Nephron progenitor cell (in vitro differentiated cells): ENCODE measurements around the gene GHRH.

Experiments used
- DNase-seq: peaks from one replicate; pipeline ENCODE4 v3.0.0; 2021
- H3K27ac Mint-ChIP-seq: 2 replicates; pipeline ENCODE4 v1.8.0; 2021; ENCODE audit warnings: mild to moderate bottlenecking, moderate library complexity, mixed read lengths
- H3K27me3 Mint-ChIP-seq: 2 replicates; pipeline ENCODE4 v1.8.0; 2021; ENCODE audit warnings: mild to moderate bottlenecking, low read depth, mixed read lengths; ENCODE audit not compliant: poor library complexity
- H3K36me3 Mint-ChIP-seq: 2 replicates; pipeline ENCODE4 v1.8.0; 2021; ENCODE audit warnings: low read depth, mixed read lengths
- H3K4me1 Mint-ChIP-seq: 2 replicates; pipeline ENCODE4 v1.8.0; 2021; ENCODE audit warnings: mixed read lengths
- H3K4me3 Mint-ChIP-seq: 2 replicates; pipeline ENCODE4 v1.8.0; 2021; ENCODE audit warnings: mild to moderate bottlenecking, moderate library complexity, mixed read lengths
- H3K9me3 Mint-ChIP-seq: 2 replicates; pipeline ENCODE4 v1.8.0; 2021; ENCODE audit warnings: mild to moderate bottlenecking, moderate library complexity, mixed read lengths
- CTCF ChIP-seq: fragments of 200-600 bp; sonication (generic); IDR thresholded peaks from 2 replicates; pipeline ENCODE4 v1.5.0; 2021; ENCODE audit warnings: antibody characterized with exemption

Gene GHRH

DNA sequence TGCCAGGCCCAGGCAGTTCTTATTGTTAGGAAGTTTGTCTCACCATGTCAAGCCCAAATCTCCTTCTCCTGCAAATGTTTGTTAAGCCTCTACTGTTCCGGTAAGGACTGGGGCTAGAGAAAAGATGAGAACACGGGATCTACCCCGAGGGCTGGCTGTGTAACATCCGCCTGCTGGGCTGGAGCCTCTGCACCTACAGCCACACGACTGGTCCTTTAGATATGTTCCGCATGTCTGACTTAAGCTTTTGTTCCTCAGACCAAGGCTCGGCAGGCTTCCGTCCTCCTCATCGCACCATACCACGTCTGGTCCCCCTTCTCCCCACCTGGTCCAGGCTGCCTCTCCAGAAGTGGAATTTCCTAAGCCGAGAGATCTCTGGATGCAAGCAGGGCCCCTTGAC, 2.6 kb downstream of the GHRH start:
- no peak for DNase-seq
- Mint-ChIP-seq H3K27me3 (peaks cover 11% of the 10 kb centered on the region), H3K4me3 (no peak overlapping the region), H3K36me3 (no peaks in the 10 kb centered on the region), H3K27ac (peak overlapping the region; percentile 63), H3K9me3 (peaks cover 6% of the 10 kb centered on the region), H3K4me1 (peaks cover 40% of the 10 kb centered on the region)
- TF ChIP-seq CTCF: no peak

DNA sequence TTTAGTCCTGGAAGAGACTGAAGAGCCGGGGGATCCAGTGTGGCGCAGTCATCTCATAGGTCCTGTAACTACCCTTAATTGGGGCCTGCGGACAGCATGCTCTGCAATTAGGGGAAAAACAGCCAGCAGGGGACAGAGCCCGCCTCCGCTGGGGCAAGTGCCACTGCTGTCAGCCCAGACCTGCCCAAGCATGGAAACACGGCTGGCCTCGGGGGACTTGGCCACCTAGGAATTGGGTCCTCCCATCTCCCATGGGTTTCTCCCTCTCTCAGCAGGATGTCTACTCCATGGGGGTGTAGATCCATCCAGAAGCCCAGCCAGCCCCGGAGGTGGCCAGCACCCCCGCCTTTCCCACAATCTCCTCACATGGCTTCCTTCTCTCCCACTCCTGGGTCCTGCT, 3.6 kb downstream of the GHRH start:
- peaks cover 7% of the 10 kb centered on the region for H3K9me3 Mint-ChIP-seq
- TF ChIP-seq CTCF: no peak
- H3K27ac Mint-ChIP-seq: peak overlapping the region; percentile 24
- peaks cover 17% of the 10 kb centered on the region for H3K27me3 Mint-ChIP-seq
- H3K36me3 Mint-ChIP-seq: no peaks in the 10 kb centered on the region
- peaks cover 40% of the 10 kb centered on the region for H3K4me1 Mint-ChIP-seq
- H3K4me3 Mint-ChIP-seq: no peak overlapping the region
- DNase-seq: peak; percentile 23

DNA sequence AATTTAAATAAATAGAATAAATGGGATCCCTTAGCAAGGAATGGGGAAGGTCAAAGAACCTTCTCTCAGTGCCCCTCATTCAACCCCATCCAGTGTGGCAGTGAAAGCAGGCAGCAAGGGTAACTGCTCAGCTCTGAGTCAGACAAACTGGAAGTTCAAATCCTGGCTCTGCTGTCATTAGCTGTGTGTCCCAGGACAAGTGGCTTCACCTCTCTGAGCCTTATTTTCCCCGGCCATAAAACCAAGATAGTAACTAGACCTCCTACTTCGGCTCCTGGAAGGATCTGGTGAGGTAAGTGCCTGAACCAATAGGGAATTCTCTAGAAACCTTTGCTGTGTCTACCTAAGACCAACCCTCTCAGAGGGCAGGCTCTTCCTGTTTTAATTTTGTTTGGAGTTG, 4.1 kb downstream of the GHRH start:
- peaks cover 38% of the 10 kb centered on the region for H3K4me1 Mint-ChIP-seq
- peaks cover 19% of the 10 kb centered on the region for H3K27me3 Mint-ChIP-seq
- H3K9me3 Mint-ChIP-seq: peaks cover 7% of the 10 kb centered on the region
- no peak overlapping the region for H3K4me3 Mint-ChIP-seq
- TF ChIP-seq CTCF: no peak
- peak overlapping the region; percentile 24 for H3K27ac Mint-ChIP-seq
- H3K36me3 Mint-ChIP-seq: no peaks in the 10 kb centered on the region
- DNase-seq: no peak

GRCh38 chr20:37256286-37256685, 5.3 kb downstream of the GHRH start:
- H3K27ac Mint-ChIP-seq: no peak overlapping the region
- peaks cover 16% of the 10 kb centered on the region for H3K27me3 Mint-ChIP-seq
- no peaks in the 10 kb centered on the region for H3K36me3 Mint-ChIP-seq
- H3K4me3 Mint-ChIP-seq: no peak overlapping the region
- no peak for TF ChIP-seq CTCF
- H3K4me1 Mint-ChIP-seq: peaks cover 38% of the 10 kb centered on the region
- DNase-seq: no peak
- H3K9me3 Mint-ChIP-seq: peaks cover 7% of the 10 kb centered on the region

DNA sequence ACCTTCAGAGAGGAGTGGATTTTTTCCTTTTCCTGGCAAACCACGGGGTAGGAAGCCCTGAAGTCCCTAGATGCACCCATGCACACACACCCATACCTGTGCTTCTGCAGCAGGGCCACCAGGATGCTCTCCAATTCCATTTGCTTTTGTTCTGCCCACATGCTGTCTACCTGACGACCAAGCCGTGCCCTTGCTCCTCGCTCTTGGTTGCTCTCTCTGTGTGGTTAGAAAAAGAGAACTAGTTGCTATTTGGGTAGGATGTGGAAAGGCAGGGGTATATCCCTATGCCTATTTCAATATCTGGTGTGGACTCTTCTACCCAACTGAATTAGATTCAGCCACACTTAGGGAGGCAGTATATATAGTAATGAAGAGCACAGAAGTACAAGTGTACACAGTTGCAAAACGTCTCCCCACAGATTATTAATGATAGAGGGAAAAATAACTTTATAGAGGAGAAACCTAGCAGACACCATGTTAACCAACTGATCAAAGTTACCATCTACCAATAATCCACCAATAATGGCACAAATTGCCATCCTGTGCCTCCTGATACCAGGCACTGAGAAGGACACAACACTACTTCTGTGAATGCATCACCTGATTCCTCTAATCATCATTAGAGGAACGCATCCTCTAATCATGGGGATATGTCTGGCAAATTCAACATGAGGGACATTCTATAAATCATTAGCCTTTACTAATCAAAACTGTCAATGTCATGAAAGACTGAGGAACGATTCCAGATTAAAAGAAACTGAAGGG, 7.3 kb downstream of the GHRH start:
- peaks cover 16% of the 10 kb centered on the region for H3K27me3 Mint-ChIP-seq
- no peak overlapping the region for H3K4me3 Mint-ChIP-seq
- H3K27ac Mint-ChIP-seq: no peak overlapping the region
- H3K36me3 Mint-ChIP-seq: peaks cover 4% of the 10 kb centered on the region
- H3K4me1 Mint-ChIP-seq: peaks cover 24% of the 10 kb centered on the region
- H3K9me3 Mint-ChIP-seq: peaks cover 7% of the 10 kb centered on the region
- no peak for TF ChIP-seq CTCF
- no peak for DNase-seq

DNA sequence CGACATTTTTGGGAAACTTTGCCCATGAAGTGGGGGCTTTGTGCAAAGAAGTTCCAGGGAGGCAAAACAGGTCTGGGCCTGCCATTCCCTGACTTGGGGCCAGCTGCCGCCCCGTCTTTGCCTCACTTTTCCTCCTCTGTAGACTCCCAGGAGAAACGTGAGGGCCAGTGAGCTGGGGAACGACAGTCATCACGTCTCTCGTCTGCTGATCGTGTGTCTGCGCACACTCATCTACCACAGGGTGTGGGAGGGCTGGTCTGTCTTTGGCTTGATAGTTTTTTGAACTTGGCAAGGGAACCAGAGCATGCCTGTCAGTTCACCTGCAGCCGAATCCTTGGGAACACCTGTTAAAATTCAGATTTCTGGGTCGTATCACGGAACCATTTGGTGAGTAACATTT, 8.5 kb downstream of the GHRH start:
- no peak overlapping the region for H3K4me3 Mint-ChIP-seq
- no peak overlapping the region for H3K27ac Mint-ChIP-seq
- no peak for TF ChIP-seq CTCF
- peaks cover 16% of the 10 kb centered on the region for H3K4me1 Mint-ChIP-seq
- peaks cover 14% of the 10 kb centered on the region for H3K27me3 Mint-ChIP-seq
- H3K9me3 Mint-ChIP-seq: peaks cover 7% of the 10 kb centered on the region
- peaks cover 10% of the 10 kb centered on the region for H3K36me3 Mint-ChIP-seq
- no peak for DNase-seq
